Pancreas (tissue), 10 donors: Measurements from ENCODE around the gene RNASE8. TPM values are rescaled to one million over a fixed set of nuclear protein-coding genes. Genes with fewer than 3 reads are reported as not detected.
A peak's percentile ranks its signal among the peaks of the same experiment; 100 is the strongest.

Experiments
- ATAC-seq, 4 donors: fragments of 200-7000 bp; cut with Tn5 transposase; one replicate each; pipeline versions ENCODE4 v1.8.0 to v1.9.1; 2020; ENCODE audit warnings: mild to moderate bottlenecking in 4 of 4, moderate library complexity in 4 of 4
- DNase-seq, 6 donors: peaks; one replicate each; pipeline ENCODE4 v3.0.0-alpha.2; 2020
- FAIRE-seq: peaks from 2 replicates; lab custom pipeline; 2012; peaks lifted over from hg19 to GRCh38; lab: Jason Lieb, UNC
- H3K27ac ChIP-seq, 4 donors: fragments of 200-600 bp; sonication (generic); 1 replicate in 3 of 4; 2 replicates in 1 of 4; pipeline versions ENCODE4 v1.5.0 to v1.8.0; 2020
- H3K27me3 ChIP-seq, 4 donors: fragments of 200-600 bp; one replicate each; pipeline ENCODE4 v1.8.0; 2021
- H3K36me3 ChIP-seq, 3 donors: fragments of 200-600 bp; sonication (generic) in 1 of 3; one replicate each; pipeline versions ENCODE4 v1.5.0 to v1.8.0; 2020 to 2021
- H3K4me1 ChIP-seq, 3 donors: fragments of 200-600 bp; one replicate each; pipeline ENCODE4 v1.8.0; 2021
- H3K4me3 ChIP-seq, 4 donors: fragments of 200-600 bp; sonication (generic) in 2 of 4; one replicate each; pipeline versions ENCODE4 v1.5.0 to v1.8.0; 2020 to 2021
- H3K9me3 ChIP-seq, 4 donors: fragments of 200-600 bp; one replicate each; pipeline ENCODE4 v1.8.0; 2021
- CTCF ChIP-seq, 4 donors: fragments of 200-600 bp; sonication (generic) in 3 of 4; IDR thresholded peaks; one replicate each; pipeline versions ENCODE4 v1.5.0 to v1.8.0; 2021; ENCODE audit warnings: antibody characterized with exemption in 4 of 4
- WGBS, 2 donors: extraction: QIAGEN DNeasy Blood & Tissue Kit; methylation state at CpG; one replicate each; pipeline ENCODE4 v1.1.7; 2013; 5-methylcytosine and 5-hydroxymethylcytosine counted together
- intact Hi-C, 3 donors: fragments of 100-400 bp; cut with DNase I; formaldehyde crosslinking; loops; one replicate each; pipeline versions ENCODE4 v1.11.1 to v1.14.2; 2022
- polyA plus RNA-seq, 2 donors: library from polyadenylated mRNA; stranded (reverse); fragments of 200-250 nt; gene quantifications; one replicate each; pipeline ENCODE4 v1.2.3, GENCODE V29; 2013
- total RNA-seq, 6 donors: library from RNA; stranded (reverse); fragmentation: NEBNext Ultra II Directional in 4 of 6; extraction: Animal tissue kit (Norgen Biotek cat#: 25700) in 4 of 6; gene quantifications; one replicate each; pipeline versions ENCODE4 v1.2.1 to v1.2.4, GENCODE V29; 2021 to 2023
- donor health status: healthy with polysubstance abuse.
- donor health status: DM: no; HTN: no; CAD: no; lungs with moderate emphysema.
- donor health status: DM: no; HTN: no; CAD: no.
- donor health status: control.
- donor health status: control.
- donor health status: Bipolar disorder and iron deficiency.
- donor health status: DM: yes; HTN: yes; CAD: no.
- donor health status: DM: no; HTN: no; CAD: no.
- donor health status: DM: no; HTN: no; CAD: no.
- donor health status: DM: yes; HTN: yes; CAD: no.

Gene RNASE8
- total and polyA plus RNA-seq, 8 donors: not detected

DNA sequence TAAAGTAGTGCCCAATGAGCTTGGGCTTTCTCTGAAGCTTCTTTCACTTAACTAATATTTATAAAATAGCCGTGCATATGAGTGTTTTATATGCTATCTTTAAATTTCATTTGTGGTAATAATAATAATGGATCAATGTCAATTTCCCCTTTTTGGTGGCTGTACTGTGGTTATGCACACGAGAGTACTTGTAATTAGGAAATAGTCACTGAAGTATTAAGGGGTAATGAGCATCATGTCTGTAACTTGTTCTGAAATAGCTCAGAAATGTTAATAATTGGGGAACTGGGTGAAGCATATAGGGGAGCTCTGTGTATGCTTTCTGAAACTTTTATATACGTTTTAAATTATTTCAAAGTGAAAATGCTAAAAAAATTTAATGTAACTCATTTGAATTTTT is 7.0 kb upstream of the RNASE8 start:
- FAIRE-seq (no peak), DNase-seq (no peak), ATAC-seq (no peak)
- no peak for TF ChIP-seq CTCF (IDR thresholded peaks at IDR 0.05)
- 65 to 67% methylated on average over 3 of the region's 3 CpGs for WGBS, 2 donors
- intact Hi-C loops: no loop called here
- Histone ChIP-seq H3K9me3 (no peaks in the 10 kb centered on the region), H3K27me3 (no peaks in the 10 kb centered on the region), H3K36me3 (no peaks in the 10 kb centered on the region), H3K4me1 (peaks cover 12 to 61% (median 27%) of the 10 kb centered on the region in 3 donors), H3K4me3 (no peak overlapping the region), H3K27ac (no peak overlapping the region)

GRCh38 chr14:21053184-21054122 is 4.2 kb upstream of the RNASE8 start:
- Histone ChIP-seq H3K4me3 (no peak overlapping the region), H3K9me3 (no peaks in the 10 kb centered on the region), H3K36me3 (no peaks in the 10 kb centered on the region), H3K27ac (peak overlapping the region in 2 of 4 donors; percentile 54 to 60), H3K4me1 (peaks cover 12 to 53% (median 32%) of the 10 kb centered on the region in 3 donors), H3K27me3 (no peaks in the 10 kb centered on the region)
- WGBS, 2 donors: 82 to 83% methylated on average over 20 of the region's 20 CpGs
- intact Hi-C loops: no loop called here
- no peak for TF ChIP-seq CTCF (IDR thresholded peaks at IDR 0.05)
- no peak for DNase-seq
- no peak for FAIRE-seq
- peak in 1 of 4 donors; percentile 11 for ATAC-seq

DNA sequence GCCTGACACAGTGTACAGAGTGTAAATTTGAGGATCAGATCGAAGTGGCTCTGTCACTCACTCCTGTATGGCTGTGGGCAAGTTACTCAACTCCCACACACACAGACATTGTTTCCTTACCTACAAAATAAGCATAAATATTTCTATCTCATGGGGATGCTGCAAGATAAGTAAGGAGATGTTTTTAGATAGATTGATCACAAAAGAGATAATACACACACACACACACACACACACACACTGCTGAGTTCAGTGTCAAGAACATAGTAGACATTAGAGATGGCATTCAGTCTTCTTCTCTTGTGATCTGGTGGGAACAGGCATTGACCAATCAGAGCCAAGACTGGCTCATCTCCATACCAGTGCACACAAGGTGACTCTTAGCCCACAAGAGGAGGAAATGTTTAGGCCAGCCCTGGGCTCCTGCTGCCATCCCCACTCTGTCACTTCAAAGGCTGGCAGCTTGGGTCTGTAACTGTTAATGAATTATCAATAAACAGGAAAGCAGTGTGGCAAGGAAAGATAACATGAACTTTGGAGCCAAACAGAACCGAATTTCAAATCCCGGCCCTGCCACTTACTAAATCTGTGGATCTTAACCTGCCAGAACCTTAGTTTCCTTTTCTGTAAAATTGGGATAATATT is 3.4 kb upstream of the RNASE8 start:
- Histone ChIP-seq H3K36me3 (no peaks in the 10 kb centered on the region), H3K4me3 (no peak overlapping the region), H3K27me3 (no peaks in the 10 kb centered on the region), H3K4me1 (peaks cover 12 to 45% (median 32%) of the 10 kb centered on the region in 3 donors), H3K27ac (peak overlapping the region in 2 of 4 donors; percentile 54 to 60), H3K9me3 (no peaks in the 10 kb centered on the region)
- 12 to 14% methylated on average over 3 of the region's 3 CpGs for WGBS, 2 donors
- TF ChIP-seq CTCF (IDR thresholded peaks at IDR 0.05): no peak
- DNase-seq (peak in 3 of 6 donors; percentile 28 to 57 (median 45)), FAIRE-seq (no peak), ATAC-seq (peak; percentile 72 to 87 (median 84))
- intact Hi-C loops: no loop called here

DNA sequence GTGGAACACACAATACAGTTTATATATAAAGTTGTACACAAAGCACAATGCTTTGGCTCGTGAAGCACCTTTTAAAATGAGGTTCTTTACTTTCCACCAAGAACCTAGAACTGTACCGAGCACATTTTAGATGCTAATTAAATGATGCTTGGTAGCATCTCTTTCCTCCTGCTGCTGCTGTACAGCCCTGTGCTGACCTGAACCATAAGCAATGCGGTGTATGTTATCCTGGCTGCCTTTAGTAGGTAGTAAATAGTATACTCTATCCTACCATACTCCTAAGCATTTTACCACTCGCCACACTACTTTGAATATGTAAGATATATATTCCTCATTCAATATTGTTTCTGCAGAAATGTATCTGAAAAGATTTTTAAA is 2.9 kb upstream of the RNASE8 start:
- no peak for FAIRE-seq
- no peak for ATAC-seq
- no peaks in the 10 kb centered on the region for H3K36me3 ChIP-seq
- H3K9me3 ChIP-seq: no peaks in the 10 kb centered on the region
- no peaks in the 10 kb centered on the region for H3K27me3 ChIP-seq
- H3K4me3 ChIP-seq: no peak overlapping the region
- 44 to 52% methylated on average over 4 of the region's 4 CpGs for WGBS, 2 donors
- intact Hi-C loops: no loop called here
- TF ChIP-seq CTCF (IDR thresholded peaks at IDR 0.05): no peak
- H3K4me1 ChIP-seq: peaks cover 12 to 42% (median 32%) of the 10 kb centered on the region in 3 donors
- H3K27ac ChIP-seq: peak overlapping the region in 2 of 4 donors; percentile 54 to 60
- DNase-seq: no peak
